Tibial nerve (tissue), 4 donors: ENCODE measurements around the gene TESMIN. TPM values are rescaled to one million over a fixed set of nuclear protein-coding genes. Genes with fewer than 3 reads are reported as not detected.

Source experiments
- DNase-seq, 2 donors: peaks; one replicate each; pipeline ENCODE4 v3.0.0-alpha.2; 2019; ENCODE audit warnings: low spot score in 2 of 2
- H3K27ac ChIP-seq, 4 donors: fragments of 200-600 bp; sonication (generic) in 3 of 4; one replicate each; pipeline ENCODE4 v1.5.1; 2017 to 2019; ENCODE audit warnings: mild to moderate bottlenecking in 1 of 4
- H3K27me3 ChIP-seq, 2 donors: fragments of 200-600 bp; sonication (generic) in 1 of 2; one replicate each; pipeline versions ENCODE4 v1.5.1 to v1.6.0; 2017 to 2019
- H3K36me3 ChIP-seq, 3 donors: fragments of 200-600 bp; sonication (generic); one replicate each; pipeline ENCODE4 v1.5.1; 2018 to 2019
- H3K4me1 ChIP-seq, 4 donors: fragments of 200-600 bp; sonication (generic) in 3 of 4; one replicate each; pipeline ENCODE4 v1.5.1; 2017 to 2019
- H3K4me3 ChIP-seq, 4 donors: fragments of 200-600 bp; sonication (generic) in 3 of 4; one replicate each; pipeline ENCODE4 v1.5.1; 2017 to 2019; ENCODE audit warnings: mild to moderate bottlenecking in 1 of 4, moderate library complexity in 1 of 4
- H3K9me3 ChIP-seq, 4 donors: fragments of 200-600 bp; sonication (generic) in 3 of 4; one replicate each; pipeline ENCODE4 v1.5.1; 2017 to 2019
- CTCF ChIP-seq, 5 experiments: fragments of 200-600 bp in 3 of 5; fragments of 450-650 bp in 2 of 5; sonication (generic) in 3 of 5; IDR thresholded peaks; one replicate each; pipeline ENCODE4 v1.5.1; 2016 to 2019; ENCODE audit warnings: antibody characterized with exemption in 5 of 5, mild to moderate bottlenecking in 3 of 5, moderate library complexity in 2 of 5
- EP300 ChIP-seq, 2 donors: sonication (generic); formaldehyde crosslinking; IDR thresholded peaks; one replicate each; pipeline ENCODE4 v1.6.1; 2017; ENCODE audit warnings: antibody characterized with exemption in 2 of 2, mild to moderate bottlenecking in 1 of 2
- POLR2A ChIP-seq, 2 donors: fragments of 450-650 bp; IDR thresholded peaks; one replicate each; pipeline ENCODE4 v1.6.1; 2017; ENCODE audit warnings: antibody characterized with exemption in 2 of 2, mild to moderate bottlenecking in 2 of 2, moderate library complexity in 2 of 2
- WGBS, 2 donors: methylation state at CpG; one replicate each; pipeline ENCODE4 v1.1.5; 2018; 5-methylcytosine and 5-hydroxymethylcytosine counted together
- total RNA-seq, 4 donors: library from RNA; depleted of rRNA; stranded (reverse); fragments of >200 nt; gene quantifications; one replicate each; pipeline ENCODE4 v1.1.0, GENCODE V29; 2016

The TESMIN gene
- total RNA-seq, 4 donors from 2014 or later = 0.42 TPM; not detected in 3

- no peaks in the 10 kb centered on the region for H3K36me3 ChIP-seq
- WGBS, 2 donors = 86% methylated on average over 11 of the region's 11 CpGs
- no peaks in the 10 kb centered on the region for H3K27me3 ChIP-seq
- peaks cover 0 to 23% (median 0%) of the 10 kb centered on the region in 4 donors for H3K9me3 ChIP-seq
- no peaks in the 10 kb centered on the region for H3K4me1 ChIP-seq
- no peak for DNase-seq
- no peak overlapping the region for H3K4me3 ChIP-seq
- no peak for TF ChIP-seq POLR2A (IDR thresholded peaks at IDR 0.05)
- no peak for TF ChIP-seq EP300 (IDR thresholded peaks at IDR 0.05)
- TF ChIP-seq CTCF (IDR thresholded peaks at IDR 0.05) = no peak
- H3K27ac ChIP-seq = no peak overlapping the region
Observed at GRCh38 chr11:68673991-68674390, 77.3 kb downstream of the TESMIN start.

GRCh38 chr11:68673306-68673945 lies 77.9 kb downstream of the TESMIN start:
- H3K4me1 ChIP-seq = no peaks in the 10 kb centered on the region
- no peak overlapping the region for H3K4me3 ChIP-seq
- 78 to 84% methylated on average over 6 of the region's 6 CpGs for WGBS, 2 donors
- TF ChIP-seq POLR2A (IDR thresholded peaks at IDR 0.05) (no peak), CTCF (IDR thresholded peaks at IDR 0.05) (no peak), EP300 (IDR thresholded peaks at IDR 0.05) (no peak)
- no peak for DNase-seq
- no peak overlapping the region for H3K27ac ChIP-seq
- H3K36me3 ChIP-seq = no peaks in the 10 kb centered on the region
- H3K9me3 ChIP-seq = peaks cover 0 to 23% (median 0%) of the 10 kb centered on the region in 4 donors
- H3K27me3 ChIP-seq = no peaks in the 10 kb centered on the region

- DNase-seq = no peak
- Histone ChIP-seq H3K4me1 (no peaks in the 10 kb centered on the region), H3K9me3 (peaks cover 0 to 23% (median 0%) of the 10 kb centered on the region in 4 donors), H3K27me3 (peaks cover 0 to 12% of the 10 kb centered on the region in 2 donors), H3K4me3 (no peak overlapping the region), H3K27ac (no peak overlapping the region), H3K36me3 (no peaks in the 10 kb centered on the region)
- WGBS, 2 donors = 84 to 87% methylated on average over 20 to 25 of the region's 33 CpGs
- TF ChIP-seq CTCF (IDR thresholded peaks at IDR 0.05) (no peak), POLR2A (IDR thresholded peaks at IDR 0.05) (no peak), EP300 (IDR thresholded peaks at IDR 0.05) (no peak)
Observed at GRCh38 chr11:68670208-68670992, 80.9 kb downstream of the TESMIN start.

GRCh38 chr11:68669301-68670090 lies 81.8 kb downstream of the TESMIN start:
- no peak for DNase-seq
- Histone ChIP-seq H3K36me3 (no peaks in the 10 kb centered on the region), H3K4me3 (no peak overlapping the region), H3K4me1 (no peaks in the 10 kb centered on the region), H3K27ac (no peak overlapping the region), H3K27me3 (peaks cover 0 to 21% of the 10 kb centered on the region in 2 donors), H3K9me3 (peaks cover 0 to 23% (median 0%) of the 10 kb centered on the region in 4 donors)
- TF ChIP-seq POLR2A (IDR thresholded peaks at IDR 0.05) = no peak
- WGBS, 2 donors = 72 to 81% methylated on average over 9 to 27 of the region's 27 CpGs

GRCh38 chr11:68667511-68668500 lies 83.5 kb downstream of the TESMIN start:
- Histone ChIP-seq H3K4me3 (no peak overlapping the region), H3K36me3 (no peaks in the 10 kb centered on the region), H3K27me3 (peaks cover 0 to 30% of the 10 kb centered on the region in 2 donors), H3K4me1 (no peaks in the 10 kb centered on the region), H3K9me3 (peaks cover 0 to 9% (median 0%) of the 10 kb centered on the region in 4 donors), H3K27ac (no peak overlapping the region)
- TF ChIP-seq CTCF (IDR thresholded peaks at IDR 0.05) = no peak
- no peak for TF ChIP-seq POLR2A (IDR thresholded peaks at IDR 0.05)
- no peak for DNase-seq
- 67 to 71% methylated on average over 21 of the region's 21 CpGs for WGBS, 2 donors
